PC-3 (cell line): ENCODE data around the gene SLC38A11. TPM values are rescaled to one million over a fixed set of nuclear protein-coding genes. Genes with fewer than 3 reads are reported as not detected.

Source experiments
- ATAC-seq: fragments of 200-7000 bp; cut with Tn5 transposase; 2 replicates; pipeline ENCODE4 v1.9.1; 2020; ENCODE audit warnings: mild to moderate bottlenecking, moderate library complexity
- BruUV-seq: library from RNA; stranded (reverse); fragments of 400-500 nt; replicated peaks from 2 replicates; lab custom pipeline; 2021; lab: Mats Ljungman, UMichigan
- CTCF ChIA-PET: fragments of 300-600 bp; sonication (Branson Sonifier 250); formaldehyde crosslinking; loops from one replicate; lab custom pipeline; 2022; ENCODE audit warnings: antibody characterized with exemption; lab: Charles Lee
- POLR2A ChIA-PET: fragments of 300-600 bp; sonication (Branson Sonifier 250); formaldehyde crosslinking; loops from one replicate; lab custom pipeline; 2022; ENCODE audit warnings: antibody characterized with exemption; ENCODE audit not compliant: unreplicated experiment; lab: Charles Lee
- DNase-seq: peaks from one replicate; pipeline ENCODE4 v3.0.0-alpha.2; 2015
- H2AFZ ChIP-seq: fragments of 300-600 bp; sonication (generic); 2 replicates; pipeline ENCODE4 v1.6.0; 2016; ENCODE audit warnings: antibody characterized with exemption, low read length
- H3F3A ChIP-seq: fragments of 300-600 bp; sonication (generic); one replicate; pipeline ENCODE4 v1.6.0; 2017; ENCODE audit warnings: antibody characterized with exemption, low read length, control low read depth, mild to moderate bottlenecking; ENCODE audit not compliant: unreplicated experiment
- H3K27ac ChIP-seq: fragments of 300-600 bp; sonication (generic); 2 replicates; pipeline ENCODE4 v1.5.1; 2016; ENCODE audit warnings: mild to moderate bottlenecking, low read length
- H3K27me3 ChIP-seq: fragments of 300-600 bp; sonication (generic); 2 replicates; pipeline ENCODE4 v1.6.1; 2016; ENCODE audit warnings: low read length, mixed read lengths
- H3K36me3 ChIP-seq: fragments of 300-600 bp; sonication (generic); 2 replicates; pipeline ENCODE4 v1.6.1; 2016; ENCODE audit warnings: low read depth, mixed run types, low read length, mixed read lengths
- H3K4me1 ChIP-seq: fragments of 300-600 bp; sonication (generic); 2 replicates; pipeline ENCODE4 v1.5.1; 2016; ENCODE audit warnings: low read length; ENCODE audit not compliant: insufficient read depth
- H3K4me2 ChIP-seq: fragments of 300-600 bp; sonication (generic); 2 replicates; pipeline ENCODE4 v1.6.0; 2016; ENCODE audit warnings: low read length
- H3K4me3 ChIP-seq: fragments of 300-600 bp; sonication (generic); 2 replicates; pipeline ENCODE4 v1.5.1; 2016; ENCODE audit warnings: mild to moderate bottlenecking, low read length, mixed read lengths
- H3K79me2 ChIP-seq: fragments of 300-600 bp; sonication (generic); 2 replicates; pipeline ENCODE4 v1.6.1; 2017; ENCODE audit warnings: low read length, mixed read lengths
- H3K9ac ChIP-seq: fragments of 300-600 bp; sonication (generic); 2 replicates; pipeline ENCODE4 v1.6.0; 2016; ENCODE audit warnings: mild to moderate bottlenecking, low read length
- H3K9me2 ChIP-seq: fragments of 300-600 bp; sonication (generic); replicated peaks from 2 replicates; pipeline ENCODE4 v1.6.1; 2016; ENCODE audit warnings: mixed run types, low read length, mixed read lengths
- H3K9me3 ChIP-seq: fragments of 300-600 bp; sonication (generic); 2 replicates; pipeline ENCODE4 v1.6.1; 2016; ENCODE audit warnings: low read length, mixed read lengths
- H4K20me1 ChIP-seq: fragments of 300-600 bp; sonication (generic); 2 replicates; pipeline ENCODE4 v1.6.1; 2016; ENCODE audit warnings: low read length, mixed read lengths
- CTCF ChIP-seq: fragments of 300-600 bp; sonication (generic); conservative IDR thresholded peaks from 2 replicates; pipeline ENCODE4 v1.5.1; 2017; ENCODE audit warnings: antibody characterized with exemption, low read depth, mild to moderate bottlenecking, low read length
- EZH2 ChIP-seq: fragments of 300-600 bp; sonication (generic); IDR thresholded peaks from one replicate; pipeline ENCODE4 v1.6.1; 2017; ENCODE audit warnings: antibody characterized with exemption, mild to moderate bottlenecking, low read length; ENCODE audit not compliant: unreplicated experiment
- EZH2phosphoT487 ChIP-seq: fragments of 300-600 bp; sonication (generic); IDR thresholded peaks from 2 replicates; pipeline ENCODE4 v1.6.1; 2018; ENCODE audit warnings: mild to moderate bottlenecking, antibody characterized with exemption, low read length, borderline replicate concordance
- intact Hi-C: fragments of 100-400 bp; cut with micrococcal nuclease; formaldehyde crosslinking; loops from 2 replicates; pipeline ENCODE4 v1.9.0; 2023
- total RNA-seq: library from RNA; depleted of rRNA; stranded (reverse); fragments of >200 nt; gene quantifications from 2 replicates; pipeline ENCODE4 v1.2.3, GENCODE V29; 2014

SLC38A11 gene
- total RNA-seq, 1 experiment from 2014 or later: 0.36 TPM

DNA sequence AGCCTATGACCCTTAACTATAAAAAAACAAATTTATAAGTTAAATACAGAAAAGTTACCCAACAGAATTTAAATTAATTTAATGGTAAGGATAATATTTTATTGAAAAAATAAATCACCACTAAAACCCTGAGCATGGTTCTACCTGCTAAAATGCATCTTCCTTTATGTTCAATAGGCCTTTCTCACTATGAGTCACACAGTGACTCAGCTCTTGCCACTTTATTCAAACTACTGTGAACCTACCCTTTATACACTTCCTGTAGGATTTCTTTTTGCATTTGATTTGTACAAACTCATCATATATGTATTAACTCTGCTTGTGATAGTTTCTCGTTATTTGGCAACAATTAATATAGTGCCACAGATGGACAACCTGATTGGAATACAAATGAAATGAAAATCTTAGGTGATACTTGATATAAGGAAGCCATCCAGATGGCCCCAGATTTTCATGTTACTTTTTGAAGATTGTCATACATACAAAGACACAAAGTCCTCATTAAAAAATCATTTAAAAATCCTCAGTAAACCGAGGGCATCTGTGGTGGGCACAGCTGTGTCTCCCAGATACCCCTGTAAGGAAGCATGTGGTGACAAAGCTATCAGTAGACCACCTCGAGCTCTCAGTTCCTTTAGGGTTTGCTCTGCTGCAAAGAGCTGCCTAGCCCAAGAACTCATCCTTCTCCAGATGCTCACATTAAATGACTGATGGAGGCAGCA is 58.5 kb downstream of the SLC38A11 start:
- no peaks in the 10 kb centered on the region for H3K9me2 ChIP-seq
- BruUV-seq: no TSS peak
- TF ChIP-seq EZH2 (no peak), EZH2phosphoT487 (no peak), CTCF (no peak)
- H3K4me1 ChIP-seq: peaks cover 17% of the 10 kb centered on the region
- ATAC-seq (peak; percentile 100), DNase-seq (peak; percentile 86)
- no peaks in the 10 kb centered on the region for H4K20me1 ChIP-seq
- H3K4me3 ChIP-seq: no peak overlapping the region
- ChIA-PET POLR2A (no interaction called here), CTCF (no interaction called here)
- H3K9ac ChIP-seq: no peak overlapping the region
- no peak overlapping the region for H2AFZ ChIP-seq
- no peaks in the 10 kb centered on the region for H3F3A ChIP-seq
- no peaks in the 10 kb centered on the region for H3K9me3 ChIP-seq
- H3K27me3 ChIP-seq: no peaks in the 10 kb centered on the region
- intact Hi-C loops: no loop called here
- no peaks in the 10 kb centered on the region for H3K79me2 ChIP-seq
- H3K4me2 ChIP-seq: peak overlapping the region; percentile 21
- H3K27ac ChIP-seq: peak overlapping the region; percentile 35
- H3K36me3 ChIP-seq: no peaks in the 10 kb centered on the region

DNA sequence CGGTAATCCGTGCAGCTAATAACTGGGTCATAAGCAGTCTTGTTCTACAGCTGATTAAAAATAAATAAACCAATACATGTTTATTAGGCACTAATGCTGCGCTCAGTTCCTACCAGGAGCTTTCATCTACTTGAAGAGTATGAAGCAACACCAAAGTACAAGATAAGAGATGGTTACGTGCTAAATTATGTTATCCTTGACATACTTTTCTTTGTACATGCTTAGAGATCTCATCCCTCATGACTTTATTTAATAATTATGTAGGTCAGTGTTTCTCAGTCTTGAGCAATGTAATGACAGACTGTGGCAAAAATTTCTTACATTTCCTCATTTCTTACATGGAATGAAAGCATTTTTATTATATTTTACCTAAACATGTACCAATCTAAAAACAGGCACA is 59.1 kb downstream of the SLC38A11 start:
- POLR2A ChIA-PET: no interaction called here
- TF ChIP-seq EZH2phosphoT487 (no peak), CTCF (no peak), EZH2 (no peak)

DNA sequence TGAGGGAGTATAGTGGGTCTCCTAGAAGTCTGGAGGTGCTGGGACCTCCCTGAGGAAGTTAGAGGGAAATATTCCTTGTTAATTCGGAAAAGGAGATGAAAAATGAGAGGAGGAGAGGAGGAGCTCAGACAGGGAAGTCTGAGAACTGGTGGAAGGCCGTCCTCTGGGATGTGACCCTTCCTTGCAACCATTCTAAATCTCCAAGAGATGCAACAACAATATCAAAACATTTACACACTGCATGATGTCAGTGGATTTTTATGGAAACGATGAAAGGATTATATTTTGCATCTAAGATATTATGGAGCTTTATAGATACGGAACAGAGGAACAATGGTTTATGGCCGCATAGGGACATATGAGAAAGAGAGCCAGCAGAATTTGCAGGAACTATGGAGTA is 63.9 kb downstream of the SLC38A11 start:
- CTCF ChIA-PET: no interaction called here

More for the DNA sequence above, 59.1 kb downstream of the SLC38A11 start:
- intact Hi-C loops: no loop called here
- DNase-seq: no peak
- Histone ChIP-seq H3F3A (no peaks in the 10 kb centered on the region), H3K4me3 (no peak overlapping the region), H3K79me2 (no peaks in the 10 kb centered on the region), H3K9me3 (no peaks in the 10 kb centered on the region), H3K27ac (peak overlapping the region; percentile 35), H3K4me2 (no peak overlapping the region), H3K9ac (no peak overlapping the region), H3K4me1 (peaks cover 17% of the 10 kb centered on the region), H4K20me1 (no peaks in the 10 kb centered on the region), H2AFZ (no peak overlapping the region), H3K36me3 (no peaks in the 10 kb centered on the region), H3K27me3 (no peaks in the 10 kb centered on the region), H3K9me2 (no peaks in the 10 kb centered on the region)
- CTCF ChIA-PET: no interaction called here
- ATAC-seq: no peak
- BruUV-seq: no TSS peak

More for the DNA sequence above, 63.9 kb downstream of the SLC38A11 start:
- DNase-seq (no peak), ATAC-seq (no peak)
- no peak for TF ChIP-seq EZH2phosphoT487
- no peak for TF ChIP-seq EZH2
- TF ChIP-seq CTCF: no peak
- Histone ChIP-seq H3K9ac (no peak overlapping the region), H3K4me2 (no peak overlapping the region), H3K9me2 (no peaks in the 10 kb centered on the region), H3K36me3 (no peaks in the 10 kb centered on the region), H4K20me1 (no peaks in the 10 kb centered on the region), H3K4me3 (no peak overlapping the region), H2AFZ (no peak overlapping the region), H3K79me2 (no peaks in the 10 kb centered on the region), H3K27ac (no peak overlapping the region), H3F3A (no peaks in the 10 kb centered on the region), H3K27me3 (no peaks in the 10 kb centered on the region), H3K9me3 (no peaks in the 10 kb centered on the region), H3K4me1 (peaks cover 8% of the 10 kb centered on the region)
- no TSS peak for BruUV-seq
- intact Hi-C loops: no loop called here
- POLR2A ChIA-PET: no interaction called here
